ENCODE results near the gene SPACA6.
"Not testable (repeated sequence)": the region's sequence is repeated elsewhere in the genome, so short reads cannot be mapped to it uniquely, and the experiment has no call there.

The SPACA6 gene

GRCh38 chr19:51693260-51693659, at the start of gene SPACA6:
TSS of gene SPACA6 (plus strand) at chr19:51693330. CDS start at chr19:51693527, 197 bp downstream.
- no peak for DNase-seq (ENCODE audit: low spot score)

DNA sequence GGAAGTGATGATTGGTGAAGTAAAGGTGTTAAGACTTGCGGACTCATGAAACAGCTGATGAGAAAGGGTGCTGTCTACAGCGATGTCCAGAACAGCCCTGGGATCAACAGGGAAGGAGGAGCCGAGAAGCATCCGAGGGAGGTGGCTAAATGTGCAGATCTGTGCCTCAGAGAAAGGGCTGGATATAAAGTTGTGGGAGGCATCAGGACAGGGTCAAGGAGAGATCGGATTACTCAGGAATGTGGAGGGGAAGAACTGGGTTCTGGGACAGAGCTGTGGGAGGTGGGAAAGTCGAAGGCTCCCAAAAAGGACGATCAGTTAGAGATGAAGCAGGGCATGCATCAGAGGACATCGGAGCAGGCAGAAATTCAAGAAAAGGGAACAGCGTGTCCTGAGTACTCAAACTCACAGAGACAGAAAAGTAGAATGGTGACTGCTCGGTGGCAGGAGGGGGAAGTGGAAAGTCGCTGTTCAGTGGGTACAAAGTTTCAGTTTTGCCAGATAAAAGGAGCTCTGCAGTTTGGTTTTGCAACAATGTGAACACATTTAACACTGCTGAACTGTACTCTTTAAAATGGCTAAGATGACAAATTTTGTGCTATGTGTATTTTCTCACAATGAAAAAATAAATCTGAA, 48.4 kb upstream of the SPACA6 start:
- no peak for DNase-seq (ENCODE audit: low spot score)

DNA sequence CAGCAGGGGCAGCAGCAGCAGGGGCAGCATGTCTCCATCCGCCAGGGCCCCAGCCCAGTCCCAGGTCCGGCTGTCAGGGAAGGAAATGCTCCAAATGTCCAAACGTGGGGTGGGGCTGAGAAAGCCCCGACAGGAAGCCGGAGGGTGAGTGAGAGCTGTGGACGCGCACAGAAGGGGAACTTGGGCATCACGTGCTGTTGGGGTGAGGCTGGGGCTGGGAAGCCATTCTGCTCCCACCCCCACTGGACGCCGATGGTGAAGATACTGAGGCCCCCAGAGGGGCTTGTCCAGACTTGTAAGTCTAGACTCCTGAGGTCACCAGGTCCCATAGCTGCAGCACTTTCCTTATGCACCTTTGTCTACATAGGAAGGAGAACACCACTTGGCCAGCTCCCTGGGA, 46.4 kb upstream of the SPACA6 start, which contains the start of gene SIGLEC14:
SIGLEC14 (minus strand) TSS at position 96 of the 400 bp plus-strand sequence; CDS start at position 30, 66 bp downstream.
- DNase-seq (ENCODE audit: low spot score), result not testable (repeated sequence)

DNA sequence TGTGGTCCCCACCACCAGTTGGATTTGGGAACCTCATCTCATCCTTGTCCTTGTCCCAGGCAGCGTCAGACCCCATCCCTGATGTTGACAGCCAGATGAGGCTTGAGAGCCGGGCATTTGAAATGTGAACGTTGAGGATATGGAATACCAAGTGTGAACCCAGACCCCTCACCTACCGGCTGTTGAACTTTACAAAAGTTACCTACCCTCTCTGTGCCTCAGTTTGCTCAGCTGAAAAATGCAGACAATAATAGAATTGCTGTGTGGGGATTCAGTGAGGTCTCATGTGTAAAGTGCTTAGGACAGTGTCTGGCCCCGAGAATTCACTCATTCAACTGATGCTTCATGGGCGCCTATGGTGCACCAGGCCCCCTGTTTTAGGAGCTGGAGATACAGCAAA, 45.8 kb upstream of the SPACA6 start:
- DNase-seq (ENCODE audit: low spot score), result no peak

- no peak for DNase-seq (ENCODE audit: low spot score)
Observed at GRCh38 chr19:51651216-51651846, 41.8 kb upstream of the SPACA6 start.

- DNase-seq (ENCODE audit: low spot score), result no peak
Observed at GRCh38 chr19:51652266-51652665, 40.9 kb upstream of the SPACA6 start.

- no peak for DNase-seq (ENCODE audit: low spot score)
Observed at GRCh38 chr19:51653162-51653561, 40.0 kb upstream of the SPACA6 start.

DNA sequence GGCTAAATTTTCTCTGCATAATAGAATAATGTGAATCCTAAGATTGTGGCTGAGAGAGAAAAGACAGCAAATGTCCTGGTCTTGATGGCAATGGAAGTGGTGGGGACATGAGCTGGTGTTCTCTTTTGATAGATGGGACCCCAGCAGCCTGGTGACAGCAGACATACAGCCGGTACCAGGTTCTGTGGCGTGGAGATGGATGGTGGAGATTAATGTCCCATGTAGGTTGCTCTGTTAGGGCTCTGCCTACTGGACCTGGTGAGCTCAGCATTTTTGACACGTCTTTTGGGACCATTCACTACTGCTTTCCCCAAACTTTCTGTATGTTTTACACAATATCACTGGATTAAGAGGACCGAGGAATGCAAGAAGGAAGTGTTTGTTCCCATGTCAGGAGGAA, 38.3 kb upstream of the SPACA6 start:
- DNase-seq (ENCODE audit: low spot score), result no peak

DNA sequence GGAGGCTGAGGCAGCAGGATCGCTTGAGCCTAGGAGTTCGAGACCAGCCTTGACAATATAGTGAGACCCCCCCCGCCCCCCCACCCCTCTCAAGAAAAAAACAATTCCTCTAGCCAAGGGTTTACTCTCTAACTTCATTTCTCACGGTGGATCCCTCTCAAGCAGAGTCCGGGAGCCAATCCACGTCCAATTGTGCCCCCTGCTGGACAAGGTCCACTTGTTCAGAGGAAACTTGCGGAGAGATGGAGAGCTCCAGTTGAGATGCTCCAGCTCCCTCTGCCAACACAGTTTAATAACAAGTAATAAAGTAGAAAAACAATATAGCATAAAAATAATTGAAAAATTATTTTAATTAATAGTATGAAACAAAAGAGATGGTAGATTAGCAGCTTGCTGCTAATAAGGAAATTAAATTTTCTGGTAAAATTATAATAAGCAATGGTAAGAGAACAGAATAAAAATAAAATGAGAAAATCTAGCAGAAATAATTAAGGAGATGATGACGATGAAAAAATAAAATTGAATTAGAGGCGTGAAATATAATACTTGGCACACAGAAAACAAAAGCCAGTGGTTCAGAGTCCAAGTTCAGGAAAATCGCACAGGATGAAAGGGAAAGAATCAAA, 32.0 kb upstream of the SPACA6 start:
- DNase-seq (ENCODE audit: low spot score), result peak; percentile 84

DNA sequence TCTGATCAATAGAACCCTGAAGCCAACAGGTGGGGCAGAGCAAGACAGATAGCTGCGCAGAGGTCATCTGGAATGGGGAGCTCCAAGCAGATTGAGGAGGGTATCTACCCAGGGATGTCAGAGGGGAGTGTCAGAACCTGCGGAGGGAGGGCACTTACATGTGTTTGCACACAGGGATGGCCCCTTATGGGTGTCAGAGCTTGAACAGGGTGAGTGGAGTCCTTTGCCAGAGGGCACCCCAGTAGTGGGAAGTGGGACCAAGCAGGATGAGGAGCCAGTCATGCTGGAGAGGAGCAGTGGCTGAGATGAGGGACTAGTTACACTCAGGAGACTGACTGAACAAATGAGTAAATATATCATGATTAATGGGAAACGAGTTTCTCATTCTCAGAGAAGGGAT, 29.5 kb upstream of the SPACA6 start:
- no peak for DNase-seq (ENCODE audit: low spot score)

GRCh38 chr19:51664131-51664530, 29.0 kb upstream of the SPACA6 start:
- DNase-seq (ENCODE audit: low spot score), result no peak

GRCh38 chr19:51664997-51665396, 28.1 kb upstream of the SPACA6 start:
- DNase-seq (ENCODE audit: low spot score), result no peak

DNA sequence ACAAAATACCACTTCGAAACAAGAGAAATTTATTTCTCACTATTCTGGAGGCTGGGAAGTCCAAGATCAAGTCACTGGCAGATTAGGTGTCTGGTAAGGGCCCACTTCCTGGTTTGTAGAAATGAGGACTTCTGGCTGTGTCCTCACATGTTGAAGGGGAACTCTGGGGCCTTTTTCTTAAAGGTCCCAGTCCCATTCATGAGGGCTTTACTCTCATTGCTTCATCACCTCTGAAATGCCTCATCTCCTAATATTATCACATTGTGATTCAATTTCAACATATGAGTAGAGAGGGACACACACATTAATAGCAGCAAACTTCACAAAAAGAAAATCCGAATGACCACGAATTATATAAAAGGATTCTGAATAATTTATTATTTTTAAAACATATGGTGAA, 24.9 kb upstream of the SPACA6 start:
- DNase-seq (ENCODE audit: low spot score), result no peak

DNA sequence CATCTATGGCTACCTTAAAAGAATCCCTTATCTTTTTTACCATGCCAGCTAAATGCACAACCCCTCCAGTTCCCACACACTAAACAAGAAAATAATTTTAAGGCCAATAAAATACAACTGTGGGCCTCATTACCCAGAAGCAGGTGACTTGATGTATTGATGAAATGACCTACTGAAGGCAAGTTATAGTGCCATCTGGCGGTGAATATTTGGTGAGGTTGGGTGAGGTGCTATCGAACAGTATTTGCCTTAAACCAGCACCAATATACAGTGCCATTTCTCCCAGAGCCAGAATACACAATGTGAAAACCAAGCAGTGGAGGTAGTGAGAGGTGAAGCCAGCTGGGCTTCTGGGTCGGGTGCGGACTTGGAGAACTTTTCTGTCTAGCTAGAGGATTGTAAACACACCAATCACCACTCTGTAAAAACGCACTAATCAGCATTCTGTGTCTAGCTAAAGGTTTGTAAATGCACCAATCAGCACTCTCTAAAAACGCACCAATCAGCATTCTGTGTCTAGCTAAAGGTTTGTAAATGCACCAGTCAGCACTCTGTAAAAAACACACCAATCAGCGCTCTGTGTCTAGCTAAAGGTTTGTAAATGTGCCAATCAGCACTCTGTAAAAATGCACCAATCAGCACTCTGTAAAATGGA, 17.1 kb upstream of the SPACA6 start:
- peak; percentile 26 for DNase-seq (ENCODE audit: low spot score)

DNA sequence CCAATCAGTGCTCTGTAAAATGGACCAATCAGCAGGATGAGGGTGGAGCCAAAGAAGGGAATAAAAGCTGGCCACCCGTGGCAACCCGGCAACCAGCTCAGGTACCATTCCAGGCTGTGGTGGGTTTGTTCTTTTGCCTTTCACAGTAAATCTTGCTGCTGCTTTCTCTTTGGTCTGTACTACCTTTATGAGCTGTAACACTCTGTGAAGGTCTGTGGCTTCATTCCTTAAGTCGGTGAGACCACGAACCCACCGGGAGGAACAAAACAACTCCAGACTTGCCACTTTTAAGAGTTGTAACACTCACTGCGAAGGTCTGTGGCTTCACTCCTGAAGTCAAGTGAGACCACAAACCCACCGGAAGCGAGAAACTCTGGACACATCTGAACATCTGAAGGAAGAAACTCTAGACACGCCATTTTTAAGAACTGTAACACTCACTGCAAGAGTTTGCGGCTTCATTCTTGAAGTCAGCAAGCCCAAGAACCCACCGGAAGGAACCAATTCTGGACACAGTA, 16.5 kb upstream of the SPACA6 start:
- no peak for DNase-seq (ENCODE audit: low spot score)

GRCh38 chr19:51680474-51680873, 12.7 kb upstream of the SPACA6 start:
- DNase-seq (ENCODE audit: low spot score), result no peak

GRCh38 chr19:51681286-51681941, 11.7 kb upstream of the SPACA6 start:
- DNase-seq (ENCODE audit: low spot score), result no peak

DNA sequence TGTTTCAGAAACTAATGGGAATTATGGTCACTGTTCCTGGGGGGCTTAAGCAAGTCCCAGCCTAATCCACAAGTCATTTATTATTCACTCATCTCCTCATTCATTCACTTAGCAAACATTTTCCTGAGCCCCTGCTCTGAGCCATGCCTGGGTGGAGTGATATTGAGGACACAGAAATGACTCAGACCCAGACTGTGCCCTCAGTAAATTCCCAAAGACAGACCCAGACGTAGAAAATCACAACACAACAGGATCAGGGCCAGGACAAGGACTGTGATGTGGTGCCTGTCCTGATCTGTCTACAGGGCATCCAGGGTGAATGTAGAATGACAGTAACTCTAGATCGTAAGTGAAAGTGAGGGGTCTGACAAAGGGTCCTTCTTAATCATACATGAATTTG, 7.0 kb upstream of the SPACA6 start:
- DNase-seq (ENCODE audit: low spot score), result peak; percentile 45

GRCh38 chr19:51687791-51688670, 5.1 kb upstream of the SPACA6 start:
- peak; percentile 76 for DNase-seq (ENCODE audit: low spot score)

- peak; percentile 94 for DNase-seq (ENCODE audit: low spot score)
Observed at GRCh38 chr19:51688671-51689571, 4.2 kb upstream of the SPACA6 start.
